Measurements from ENCODE around the gene ZNF697.

DNA sequence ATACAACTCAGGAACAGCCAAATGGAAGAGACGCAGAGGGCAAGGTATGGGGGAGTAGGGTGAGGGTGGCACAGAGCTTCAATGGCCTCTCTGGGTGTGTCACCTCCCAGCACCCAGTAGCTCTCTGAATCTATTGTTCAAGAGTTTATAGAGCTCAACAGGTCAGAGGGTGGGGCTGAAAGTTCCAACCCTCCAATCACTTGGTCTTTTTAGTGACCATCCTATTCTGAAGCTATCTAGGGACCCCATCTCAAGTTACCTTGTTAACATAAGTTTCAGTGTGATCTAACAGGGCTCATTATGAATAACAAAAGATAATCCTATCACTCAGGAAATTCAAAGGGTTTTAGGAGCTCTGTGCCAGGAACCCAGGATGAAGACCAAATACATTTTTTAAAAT lies 31.2 kb upstream of the ZNF697 start:
- TF ChIP-seq, protein P1, sequence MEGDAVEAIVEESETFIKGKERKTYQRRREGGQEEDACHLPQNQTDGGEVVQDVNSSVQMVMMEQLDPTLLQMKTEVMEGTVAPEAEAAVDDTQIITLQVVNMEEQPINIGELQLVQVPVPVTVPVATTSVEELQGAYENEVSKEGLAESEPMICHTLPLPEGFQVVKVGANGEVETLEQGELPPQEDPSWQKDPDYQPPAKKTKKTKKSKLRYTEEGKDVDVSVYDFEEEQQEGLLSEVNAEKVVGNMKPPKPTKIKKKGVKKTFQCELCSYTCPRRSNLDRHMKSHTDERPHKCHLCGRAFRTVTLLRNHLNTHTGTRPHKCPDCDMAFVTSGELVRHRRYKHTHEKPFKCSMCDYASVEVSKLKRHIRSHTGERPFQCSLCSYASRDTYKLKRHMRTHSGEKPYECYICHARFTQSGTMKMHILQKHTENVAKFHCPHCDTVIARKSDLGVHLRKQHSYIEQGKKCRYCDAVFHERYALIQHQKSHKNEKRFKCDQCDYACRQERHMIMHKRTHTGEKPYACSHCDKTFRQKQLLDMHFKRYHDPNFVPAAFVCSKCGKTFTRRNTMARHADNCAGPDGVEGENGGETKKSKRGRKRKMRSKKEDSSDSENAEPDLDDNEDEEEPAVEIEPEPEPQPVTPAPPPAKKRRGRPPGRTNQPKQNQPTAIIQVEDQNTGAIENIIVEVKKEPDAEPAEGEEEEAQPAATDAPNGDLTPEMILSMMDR (IDR thresholded peaks at IDR 0.05) = no peak
- no peak for TF ChIP-seq POLR2A (IDR thresholded peaks at IDR 0.05)
